Fibroblast of lung (primary cell): ENCODE data around the gene SERPINB3.

ENCODE experiments used
- EZH2 ChIP-seq: IDR thresholded peaks from 2 replicates; pipeline ENCODE4 v1.5.1; 2012; ENCODE audit warnings: low read length, control low read depth, mild to moderate bottlenecking; ENCODE audit errors: missing control alignments
- TF ChIP-seq, protein P1 (sequence below), 2 donors: IDR thresholded peaks in 1 of 2; conservative IDR thresholded peaks in 1 of 2; 1 replicate in 1 of 2; 2 replicates in 1 of 2; pipeline ENCODE4 v1.5.1; 2011 to 2012; ENCODE audit warnings: low read length in 2 of 2, control low read depth in 1 of 2, inconsistent platforms in 1 of 2, low read depth in 1 of 2, mild to moderate bottlenecking in 1 of 2

- TF ChIP-seq, protein P1, sequence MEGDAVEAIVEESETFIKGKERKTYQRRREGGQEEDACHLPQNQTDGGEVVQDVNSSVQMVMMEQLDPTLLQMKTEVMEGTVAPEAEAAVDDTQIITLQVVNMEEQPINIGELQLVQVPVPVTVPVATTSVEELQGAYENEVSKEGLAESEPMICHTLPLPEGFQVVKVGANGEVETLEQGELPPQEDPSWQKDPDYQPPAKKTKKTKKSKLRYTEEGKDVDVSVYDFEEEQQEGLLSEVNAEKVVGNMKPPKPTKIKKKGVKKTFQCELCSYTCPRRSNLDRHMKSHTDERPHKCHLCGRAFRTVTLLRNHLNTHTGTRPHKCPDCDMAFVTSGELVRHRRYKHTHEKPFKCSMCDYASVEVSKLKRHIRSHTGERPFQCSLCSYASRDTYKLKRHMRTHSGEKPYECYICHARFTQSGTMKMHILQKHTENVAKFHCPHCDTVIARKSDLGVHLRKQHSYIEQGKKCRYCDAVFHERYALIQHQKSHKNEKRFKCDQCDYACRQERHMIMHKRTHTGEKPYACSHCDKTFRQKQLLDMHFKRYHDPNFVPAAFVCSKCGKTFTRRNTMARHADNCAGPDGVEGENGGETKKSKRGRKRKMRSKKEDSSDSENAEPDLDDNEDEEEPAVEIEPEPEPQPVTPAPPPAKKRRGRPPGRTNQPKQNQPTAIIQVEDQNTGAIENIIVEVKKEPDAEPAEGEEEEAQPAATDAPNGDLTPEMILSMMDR (conservative IDR thresholded peaks at IDR 0.05 in 1 of 2, IDR thresholded peaks at IDR 0.05 in 1 of 2; ENCODE audit: low read depth in 1 of 2, low read length in 2 of 2): no peak
- no peak for TF ChIP-seq EZH2
These were observed 20.0 kb upstream of the SERPINB3 start for GRCh38 chr18:63681449-63682340.
